Daoy (cell line): ENCODE data around the gene SLC22A8. TPM values are rescaled to one million over a fixed set of nuclear protein-coding genes. Genes with fewer than 3 reads are reported as not detected.

Experiments
- total RNA-seq: library from RNA; depleted of rRNA; stranded (reverse); fragments of >200 nt; shearing (Covaris generic); gene quantifications from 2 replicates; pipeline ENCODE4 v1.2.3, GENCODE V29; 2014; rRNA removed

Gene SLC22A8
- total RNA-seq, 1 experiment from 2014 or later = not detected

Other genes starting within 250 kb of the SLC22A8 start
- 18.3 and 27.4 TPM in 2 replicates for gene TAF6L, start 244.4 kb downstream of the SLC22A8 start, total RNA-seq
- gene TMEM179B, start 228.4 kb downstream of the SLC22A8 start, total RNA-seq = 40.8 and 64.5 TPM in 2 replicates
- gene TMEM223, start 223.8 kb downstream of the SLC22A8 start, total RNA-seq = 23.2 and 32.2 TPM in 2 replicates
- 28.4 and 29.3 TPM in 2 replicates for gene NXF1, start 210.4 kb downstream of the SLC22A8 start, total RNA-seq
- gene STX5, start 183.8 kb downstream of the SLC22A8 start, total RNA-seq = 26.0 and 28.2 TPM in 2 replicates
- gene TEX54, start 183.0 kb downstream of the SLC22A8 start, total RNA-seq = not detected in 2 replicates
- gene WDR74, start 176.3 kb downstream of the SLC22A8 start, total RNA-seq = 147 and 152 TPM in 2 replicates
- 137 and 170 TPM in 2 replicates for gene SLC3A2, start 134.9 kb downstream of the SLC22A8 start, total RNA-seq
- gene CHRM1, start 94.5 kb downstream of the SLC22A8 start, total RNA-seq = not detected in 2 replicates
- gene SLC22A6, start 30.9 kb downstream of the SLC22A8 start, total RNA-seq = not detected in 2 replicates
- not detected in 2 replicates for gene SLC22A24, start 128.4 kb upstream of the SLC22A8 start, total RNA-seq
- gene SLC22A25, start 227.8 kb upstream of the SLC22A8 start, total RNA-seq = not detected in 2 replicates